Liver (tissue), 3 donors: ENCODE measurements around the gene RPS14.

ENCODE experiments used
- CTCF ChIP-seq: fragments of 150-350 bp; IDR thresholded peaks from 2 replicates; pipeline ENCODE4 v1.5.1; 2017; ENCODE audit warnings: improper control_type of control experiment, low read depth, low read length; ENCODE audit not compliant: missing input control
- EGR1 ChIP-seq, 2 donors: IDR thresholded peaks; 2 replicates each; pipeline ENCODE4 v1.6.1; 2016 to 2018; ENCODE audit warnings: antibody characterized with exemption in 2 of 2, low read depth in 2 of 2
- FOXA1 ChIP-seq: IDR thresholded peaks from 2 replicates; pipeline ENCODE4 v1.6.1; 2016; ENCODE audit warnings: antibody characterized with exemption
- GABPA ChIP-seq, 2 donors: IDR thresholded peaks in 1 of 2; conservative IDR thresholded peaks in 1 of 2; 2 replicates each; pipeline ENCODE4 v1.6.1; 2016; ENCODE audit warnings: antibody characterized with exemption in 2 of 2, mild to moderate bottlenecking in 1 of 2, moderate library complexity in 1 of 2
- HNF4G ChIP-seq: IDR thresholded peaks from 2 replicates; pipeline ENCODE4 v1.6.1; 2016; ENCODE audit warnings: antibody characterized with exemption
- JUND ChIP-seq, 2 donors: IDR thresholded peaks; 2 replicates each; pipeline ENCODE4 v1.6.1; 2016; ENCODE audit warnings: antibody characterized with exemption in 2 of 2
- REST ChIP-seq: IDR thresholded peaks from 2 replicates; pipeline ENCODE4 v1.6.1; 2016; ENCODE audit warnings: antibody characterized with exemption, mild to moderate bottlenecking
- RXRA ChIP-seq, 2 donors: IDR thresholded peaks; 2 replicates each; pipeline ENCODE4 v1.6.1; 2017 to 2018; ENCODE audit warnings: antibody characterized with exemption in 2 of 2, mild to moderate bottlenecking in 1 of 2
- SP1 ChIP-seq: IDR thresholded peaks from 2 replicates; pipeline ENCODE4 v1.6.1; 2018; ENCODE audit warnings: antibody characterized with exemption, mild to moderate bottlenecking
- TAF1 ChIP-seq: conservative IDR thresholded peaks from 2 replicates; pipeline ENCODE4 v1.6.1; 2016; ENCODE audit warnings: antibody characterized with exemption, mild to moderate bottlenecking
- YY1 ChIP-seq: IDR thresholded peaks from 2 replicates; pipeline ENCODE4 v1.6.1; 2016; ENCODE audit warnings: antibody characterized with exemption, mild to moderate bottlenecking
- TF ChIP-seq, protein P1 (sequence below): IDR thresholded peaks from 2 replicates; pipeline ENCODE4 v1.6.1; 2016; ENCODE audit warnings: antibody characterized with exemption
- donor health status: healthy.
- donor health status: healthy.

DNA sequence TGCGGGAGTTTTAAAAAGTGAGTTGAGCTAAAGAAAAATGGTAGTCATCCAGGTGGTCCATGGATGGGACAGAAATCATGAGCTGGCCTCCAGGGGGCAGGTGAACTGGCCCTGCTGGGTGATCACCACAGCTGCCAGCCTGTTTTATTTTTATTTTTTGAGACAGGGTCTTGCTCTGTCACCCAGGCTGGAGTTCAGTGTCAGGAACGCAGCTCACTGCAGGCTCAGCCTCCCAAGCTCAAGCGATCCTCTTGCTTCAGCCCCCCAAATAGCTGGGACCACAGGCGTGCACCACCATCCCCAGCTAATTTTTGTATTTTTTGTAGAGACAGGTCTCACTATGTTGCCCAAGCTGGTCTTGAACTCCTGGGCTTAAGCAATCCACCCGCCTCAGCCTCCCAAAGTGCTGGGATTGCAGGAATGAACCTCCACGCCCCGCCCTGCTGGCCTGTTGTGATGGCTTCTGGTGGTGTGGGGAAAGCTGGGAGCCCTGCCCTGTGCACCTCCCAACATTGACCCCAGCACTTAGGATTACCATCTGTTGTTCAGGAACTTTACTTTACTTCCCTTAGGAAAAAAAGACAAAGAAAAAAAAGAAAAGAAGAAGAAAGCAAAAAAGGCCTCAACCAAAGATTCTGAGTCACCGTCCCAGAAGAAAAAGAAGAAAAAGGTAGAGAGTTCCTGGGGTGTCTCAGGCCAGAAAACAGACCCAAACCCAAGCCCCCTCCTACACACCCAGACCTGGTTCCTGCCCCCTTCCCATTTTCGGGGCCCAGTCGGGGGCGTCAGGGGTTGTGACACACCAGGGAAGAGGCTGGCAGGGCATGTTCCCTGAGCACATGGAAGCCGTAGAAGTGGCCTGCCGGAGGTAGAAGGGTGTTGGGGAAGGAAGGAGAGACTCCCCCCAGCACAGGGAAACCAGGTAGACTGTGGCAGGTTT lies 51.5 kb downstream of the RPS14 start:
- TF ChIP-seq CTCF (no peak), TAF1 (no peak), FOXA1 (no peak), EGR1 (IDR thresholded peaks at IDR 0.05; ENCODE audit: low read depth in 2 of 2) (no peak), YY1 (no peak), SP1 (no peak), RXRA (IDR thresholded peaks at IDR 0.05) (no peak), REST (no peak), HNF4G (no peak), GABPA (IDR thresholded peaks at IDR 0.05 in 1 of 2, conservative IDR thresholded peaks at IDR 0.05 in 1 of 2) (no peak), JUND (IDR thresholded peaks at IDR 0.05) (no peak)
- TF ChIP-seq, protein P1, sequence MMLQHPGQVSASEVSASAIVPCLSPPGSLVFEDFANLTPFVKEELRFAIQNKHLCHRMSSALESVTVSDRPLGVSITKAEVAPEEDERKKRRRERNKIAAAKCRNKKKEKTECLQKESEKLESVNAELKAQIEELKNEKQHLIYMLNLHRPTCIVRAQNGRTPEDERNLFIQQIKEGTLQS = no peak
